Lower leg skin (tissue), 3 donors: ENCODE measurements around the gene ALG9.

Experiments used
- CTCF ChIP-seq, 3 donors: fragments of 450-650 bp; IDR thresholded peaks; one replicate each; pipeline ENCODE4 v1.5.1; 2016; ENCODE audit warnings: antibody characterized with exemption in 3 of 3, mild to moderate bottlenecking in 3 of 3, moderate library complexity in 2 of 3
- POLR2A ChIP-seq, 2 donors: fragments of 450-650 bp; IDR thresholded peaks; one replicate each; pipeline ENCODE4 v1.6.1; 2016 to 2017; ENCODE audit warnings: antibody characterized with exemption in 2 of 2, mild to moderate bottlenecking in 1 of 2, moderate library complexity in 1 of 2

GRCh38 chr11:111801135-111801534 lies 70.2 kb downstream of the ALG9 start:
- no peak for TF ChIP-seq POLR2A (IDR thresholded peaks at IDR 0.05)
- no peak for TF ChIP-seq CTCF (IDR thresholded peaks at IDR 0.05)
